Neural crest cell (in vitro differentiated cells): ENCODE measurements around the gene CXCL6. TPM values are rescaled to one million over a fixed set of nuclear protein-coding genes. Genes with fewer than 3 reads are reported as not detected.

Source experiments
- DNase-seq: peaks from one replicate; pipeline ENCODE4 v3.0.0; 2021; ENCODE audit warnings: low read depth, mixed read lengths, low spot score
- H3K27ac Mint-ChIP-seq: one replicate; pipeline ENCODE4 v1.8.0; 2021; ENCODE audit warnings: mild to moderate bottlenecking, mixed read lengths; ENCODE audit not compliant: unreplicated experiment
- H3K27me3 Mint-ChIP-seq: 2 replicates; pipeline ENCODE4 v1.8.0; 2021; ENCODE audit warnings: low read depth, mild to moderate bottlenecking, mixed read lengths
- H3K36me3 Mint-ChIP-seq: 2 replicates; pipeline ENCODE4 v1.8.0; 2021; ENCODE audit warnings: low read depth, mild to moderate bottlenecking, mixed read lengths
- H3K4me1 Mint-ChIP-seq: 2 replicates; pipeline ENCODE4 v1.8.0; 2021; ENCODE audit warnings: mixed read lengths
- H3K4me3 Mint-ChIP-seq: one replicate; pipeline ENCODE4 v1.8.0; 2021; ENCODE audit warnings: mild to moderate bottlenecking, mixed read lengths
- H3K9me3 Mint-ChIP-seq: 2 replicates; pipeline ENCODE4 v1.8.0; 2021; ENCODE audit warnings: mixed read lengths
- total RNA-seq: library from RNA; stranded (reverse); gene quantifications from 2 replicates; pipeline ENCODE4 v1.2.1, GENCODE V29; 2021
- TF ChIP-seq, protein P1 (sequence below): fragments of 200-600 bp; sonication (generic); conservative IDR thresholded peaks from 2 replicates; pipeline ENCODE4 v1.5.0; 2021; ENCODE audit warnings: antibody characterized with exemption, mild to moderate bottlenecking

CXCL6 gene
- total RNA-seq, 1 donor from 2014 or later: not detected

- H3K4me3 Mint-ChIP-seq: no peak overlapping the region
- TF ChIP-seq, protein P1, sequence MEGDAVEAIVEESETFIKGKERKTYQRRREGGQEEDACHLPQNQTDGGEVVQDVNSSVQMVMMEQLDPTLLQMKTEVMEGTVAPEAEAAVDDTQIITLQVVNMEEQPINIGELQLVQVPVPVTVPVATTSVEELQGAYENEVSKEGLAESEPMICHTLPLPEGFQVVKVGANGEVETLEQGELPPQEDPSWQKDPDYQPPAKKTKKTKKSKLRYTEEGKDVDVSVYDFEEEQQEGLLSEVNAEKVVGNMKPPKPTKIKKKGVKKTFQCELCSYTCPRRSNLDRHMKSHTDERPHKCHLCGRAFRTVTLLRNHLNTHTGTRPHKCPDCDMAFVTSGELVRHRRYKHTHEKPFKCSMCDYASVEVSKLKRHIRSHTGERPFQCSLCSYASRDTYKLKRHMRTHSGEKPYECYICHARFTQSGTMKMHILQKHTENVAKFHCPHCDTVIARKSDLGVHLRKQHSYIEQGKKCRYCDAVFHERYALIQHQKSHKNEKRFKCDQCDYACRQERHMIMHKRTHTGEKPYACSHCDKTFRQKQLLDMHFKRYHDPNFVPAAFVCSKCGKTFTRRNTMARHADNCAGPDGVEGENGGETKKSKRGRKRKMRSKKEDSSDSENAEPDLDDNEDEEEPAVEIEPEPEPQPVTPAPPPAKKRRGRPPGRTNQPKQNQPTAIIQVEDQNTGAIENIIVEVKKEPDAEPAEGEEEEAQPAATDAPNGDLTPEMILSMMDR: no peak
- DNase-seq: no peak
- no peaks in the 10 kb centered on the region for H3K9me3 Mint-ChIP-seq
- H3K27me3 Mint-ChIP-seq: peaks cover 43% of the 10 kb centered on the region
- no peaks in the 10 kb centered on the region for H3K4me1 Mint-ChIP-seq
- H3K27ac Mint-ChIP-seq: no peak overlapping the region
- H3K36me3 Mint-ChIP-seq: no peaks in the 10 kb centered on the region
These were observed 38.9 kb downstream of the CXCL6 start for GRCh38 chr4:73875401-73875800.

DNA sequence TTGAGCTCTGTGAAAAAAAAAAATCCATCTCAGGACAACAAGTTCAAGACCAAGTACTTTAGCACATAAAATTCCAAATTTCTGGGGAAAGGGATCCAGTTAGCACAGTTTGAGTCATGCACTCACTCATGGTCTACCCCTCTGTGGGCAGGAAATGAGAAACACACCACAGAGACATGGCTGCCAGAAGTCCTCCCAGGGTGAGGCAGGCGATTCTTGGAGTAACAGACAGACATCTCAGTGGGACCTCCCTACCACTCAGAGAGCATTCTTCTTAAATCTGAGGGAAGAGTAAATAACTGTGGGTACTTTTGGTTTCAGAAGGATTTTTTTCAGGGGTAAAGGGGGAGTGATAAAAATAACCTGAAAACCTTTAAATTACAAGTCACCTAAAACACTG lies 46.8 kb downstream of the CXCL6 start:
- H3K4me3 Mint-ChIP-seq: no peak overlapping the region
- H3K27ac Mint-ChIP-seq: no peak overlapping the region
- H3K9me3 Mint-ChIP-seq: no peaks in the 10 kb centered on the region
- no peaks in the 10 kb centered on the region for H3K4me1 Mint-ChIP-seq
- peaks cover 11% of the 10 kb centered on the region for H3K27me3 Mint-ChIP-seq
- DNase-seq: no peak
- TF ChIP-seq, protein P1: no peak
- H3K36me3 Mint-ChIP-seq: no peaks in the 10 kb centered on the region

DNA sequence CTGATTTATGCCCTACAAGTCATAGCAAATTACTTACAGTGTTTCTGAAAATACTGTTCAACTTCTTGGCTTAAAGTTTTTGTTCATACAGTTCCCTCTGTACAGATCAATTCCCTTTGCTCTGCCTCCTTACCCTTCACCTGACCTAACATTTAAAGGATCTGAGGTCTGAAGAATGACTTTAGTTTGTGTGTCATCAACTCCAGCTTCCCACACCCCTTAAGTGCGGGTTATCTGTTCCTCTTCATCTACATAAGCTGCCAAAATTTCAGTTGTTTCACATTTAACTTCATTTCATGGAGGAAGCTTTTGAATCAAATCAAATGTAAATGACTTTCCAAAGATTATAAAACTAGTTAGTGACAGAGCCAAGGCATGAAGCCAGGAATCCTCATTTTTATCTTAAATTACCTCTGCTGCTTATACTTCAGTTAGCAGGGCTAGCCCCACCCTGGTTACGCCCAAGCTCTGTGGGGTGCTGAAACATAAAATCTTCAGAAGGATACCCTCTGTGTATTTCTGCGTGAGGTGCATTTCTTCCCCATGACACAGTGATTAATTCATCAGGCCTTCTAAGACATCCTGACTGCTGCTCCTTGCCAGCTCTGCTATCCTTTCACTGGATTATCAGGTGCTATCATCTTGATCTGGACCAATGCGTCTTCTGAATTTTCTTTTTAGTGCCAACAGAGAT lies 49.2 kb downstream of the CXCL6 start:
- H3K36me3 Mint-ChIP-seq: no peaks in the 10 kb centered on the region
- H3K4me3 Mint-ChIP-seq: no peak overlapping the region
- no peaks in the 10 kb centered on the region for H3K9me3 Mint-ChIP-seq
- DNase-seq: no peak
- H3K27me3 Mint-ChIP-seq: peaks cover 3% of the 10 kb centered on the region
- TF ChIP-seq, protein P1: no peak
- H3K4me1 Mint-ChIP-seq: no peaks in the 10 kb centered on the region
- no peak overlapping the region for H3K27ac Mint-ChIP-seq

Other genes with a start within 250 kb of the CXCL6 start
- not detected in 2 replicates for gene RASSF6, start 216.2 kb upstream of the CXCL6 start, total RNA-seq
- not detected in 2 replicates for gene CXCL8, start 96.1 kb upstream of the CXCL6 start, total RNA-seq
- gene PF4V1, start 16.6 kb downstream of the CXCL6 start, total RNA-seq: not detected in 2 replicates
- not detected in 2 replicates for gene CXCL1, start 32.7 kb downstream of the CXCL6 start, total RNA-seq
- gene PF4, start 145.3 kb downstream of the CXCL6 start, total RNA-seq: not detected in 2 replicates
- not detected in 2 replicates for gene PPBP, start 151.5 kb downstream of the CXCL6 start, total RNA-seq
- 0.28 and 0.45 TPM in 2 replicates for gene CXCL5, start 162.0 kb downstream of the CXCL6 start, total RNA-seq
- 0.63 and 1.0 TPM in 2 replicates for gene CXCL3, start 202.0 kb downstream of the CXCL6 start, total RNA-seq